Tongue (tissue), 2 donors: ENCODE data around the gene C6orf58. TPM values are rescaled to one million over a fixed set of nuclear protein-coding genes. Genes with fewer than 3 reads are reported as not detected.

Source experiments
- DNase-seq: peaks from one replicate; pipeline ENCODE4 v3.0.0-alpha.2; 2015
- total RNA-seq: library from RNA; depleted of rRNA; stranded (reverse); fragments of >200 nt; gene quantifications from one replicate; pipeline ENCODE4 v1.2.3, GENCODE V29; 2014

The C6orf58 gene
- not detected for total RNA-seq

- no peak for DNase-seq
These were observed at the start of gene C6orf58 for GRCh38 chr6:127576874-127577273. C6orf58 (plus strand) TSS chr6:127577174; CDS start chr6:127577186, 12 bp downstream.

GRCh38 chr6:127533011-127533410 is 44.0 kb upstream of the C6orf58 start:
- DNase-seq, result no peak

- no peak for DNase-seq
These were observed 43.2 kb upstream of the C6orf58 start for GRCh38 chr6:127533736-127534135.

GRCh38 chr6:127538750-127539264 is 38.2 kb upstream of the C6orf58 start:
- DNase-seq, result no peak

GRCh38 chr6:127539272-127539671 is 37.7 kb upstream of the C6orf58 start:
- peak; percentile 48 for DNase-seq

- DNase-seq, result no peak
These were observed 29.8 kb upstream of the C6orf58 start for GRCh38 chr6:127547215-127547614.

- no peak for DNase-seq
These were observed 28.9 kb upstream of the C6orf58 start for GRCh38 chr6:127547904-127548649.

- no peak for DNase-seq
These were observed 26.6 kb upstream of the C6orf58 start for GRCh38 chr6:127550403-127550802.

GRCh38 chr6:127554435-127555006 is 22.5 kb upstream of the C6orf58 start:
- DNase-seq, result peak; percentile 6

GRCh38 chr6:127561660-127562059 is 15.3 kb upstream of the C6orf58 start:
- DNase-seq, result no peak

GRCh38 chr6:127564761-127565160 is 12.2 kb upstream of the C6orf58 start:
- DNase-seq, result no peak

GRCh38 chr6:127566119-127566518 is 10.9 kb upstream of the C6orf58 start:
- DNase-seq, result no peak

- DNase-seq, result no peak
These were observed 10.3 kb upstream of the C6orf58 start for GRCh38 chr6:127566651-127567050.

GRCh38 chr6:127567476-127567875 is 9.5 kb upstream of the C6orf58 start:
- DNase-seq, result no peak

- no peak for DNase-seq
These were observed 6.1 kb upstream of the C6orf58 start for GRCh38 chr6:127570739-127571389.

- no peak for DNase-seq
These were observed 1.9 kb downstream of the C6orf58 start for GRCh38 chr6:127578900-127579299.

GRCh38 chr6:127581576-127581975 is 4.6 kb downstream of the C6orf58 start:
- DNase-seq, result no peak

GRCh38 chr6:127582777-127583462 is 5.9 kb downstream of the C6orf58 start:
- DNase-seq, result no peak

- no peak for DNase-seq
These were observed 8.1 kb downstream of the C6orf58 start for GRCh38 chr6:127585123-127585522.

- no peak for DNase-seq
These were observed 9.4 kb downstream of the C6orf58 start for GRCh38 chr6:127586372-127586771.

- DNase-seq, result no peak
These were observed 10.9 kb downstream of the C6orf58 start for GRCh38 chr6:127587875-127588274.

- DNase-seq, result no peak
These were observed 12.2 kb downstream of the C6orf58 start for GRCh38 chr6:127589135-127589534.

- no peak for DNase-seq
These were observed 13.4 kb downstream of the C6orf58 start for GRCh38 chr6:127590344-127590743.
